Glutamatergic neuron (in vitro differentiated cells): ENCODE data around the gene GLI2. TPM values are rescaled to one million over a fixed set of nuclear protein-coding genes. Genes with fewer than 3 reads are reported as not detected.

Experiments
- DNase-seq: peaks from one replicate; pipeline ENCODE4 v3.0.0; 2022
- H3K27ac Mint-ChIP-seq: one replicate; pipeline ENCODE4 v1.8.0; 2020; ENCODE audit warnings: mild to moderate bottlenecking, mixed read lengths, inconsistent platforms; ENCODE audit not compliant: unreplicated experiment
- H3K27me3 Mint-ChIP-seq: one replicate; pipeline ENCODE4 v1.8.0; 2020; ENCODE audit warnings: mild to moderate bottlenecking, moderate library complexity, mixed read lengths, inconsistent platforms; ENCODE audit not compliant: unreplicated experiment
- H3K36me3 Mint-ChIP-seq: one replicate; pipeline ENCODE4 v1.8.0; 2020; ENCODE audit warnings: mild to moderate bottlenecking, mixed read lengths, inconsistent platforms; ENCODE audit not compliant: unreplicated experiment
- H3K4me1 Mint-ChIP-seq: one replicate; pipeline ENCODE4 v1.8.0; 2020; ENCODE audit warnings: mild to moderate bottlenecking, low read depth, mixed read lengths, inconsistent platforms; ENCODE audit not compliant: unreplicated experiment
- H3K4me3 Mint-ChIP-seq: one replicate; pipeline ENCODE4 v1.8.0; 2020; ENCODE audit warnings: mild to moderate bottlenecking, mixed read lengths, inconsistent platforms; ENCODE audit not compliant: unreplicated experiment
- H3K9me3 Mint-ChIP-seq: one replicate; pipeline ENCODE4 v1.8.0; 2020; ENCODE audit warnings: mild to moderate bottlenecking, moderate library complexity, mixed read lengths, inconsistent platforms; ENCODE audit not compliant: unreplicated experiment
- CTCF ChIP-seq: fragments of 200-600 bp; sonication (generic); IDR thresholded peaks from one replicate; pipeline ENCODE4 v1.5.0; 2021; ENCODE audit not compliant: partially characterized antibody, unreplicated experiment
- total RNA-seq: library from RNA; stranded (reverse); fragmentation: NEBNext Ultra II Directional; extraction: Animal tissue kit (Norgen Biotek cat#: 25700); gene quantifications from one replicate; pipeline ENCODE4 v1.2.1, GENCODE V29; 2021; ENCODE audit not compliant: unreplicated experiment

Gene GLI2
- total RNA-seq, 1 donor from 2014 or later: 3.9 TPM

GRCh38 chr2:120720746-120721375 is 14.8 kb upstream of the GLI2 start:
- H3K27me3 Mint-ChIP-seq: no peaks in the 10 kb centered on the region
- no peak for TF ChIP-seq CTCF
- H3K27ac Mint-ChIP-seq: no peak overlapping the region
- peaks cover 8% of the 10 kb centered on the region for H3K4me1 Mint-ChIP-seq
- peaks cover 5% of the 10 kb centered on the region for H3K36me3 Mint-ChIP-seq
- DNase-seq: no peak
- H3K4me3 Mint-ChIP-seq: no peak overlapping the region
- peaks cover 2% of the 10 kb centered on the region for H3K9me3 Mint-ChIP-seq

GRCh38 chr2:120722246-120722567 is 13.5 kb upstream of the GLI2 start:
- no peak for DNase-seq
- Mint-ChIP-seq H3K27ac (no peak overlapping the region), H3K9me3 (peaks cover 2% of the 10 kb centered on the region), H3K27me3 (no peaks in the 10 kb centered on the region), H3K36me3 (peaks cover 14% of the 10 kb centered on the region), H3K4me1 (peaks cover 8% of the 10 kb centered on the region), H3K4me3 (no peak overlapping the region)
- TF ChIP-seq CTCF: no peak

- Mint-ChIP-seq H3K36me3 (peaks cover 14% of the 10 kb centered on the region), H3K9me3 (peaks cover 2% of the 10 kb centered on the region), H3K27ac (no peak overlapping the region), H3K27me3 (no peaks in the 10 kb centered on the region), H3K4me3 (no peak overlapping the region), H3K4me1 (peaks cover 8% of the 10 kb centered on the region)
- no peak for DNase-seq
- TF ChIP-seq CTCF: no peak
Observed at GRCh38 chr2:120722568-120723421, 12.9 kb upstream of the GLI2 start.

GRCh38 chr2:120726245-120726644 is 9.4 kb upstream of the GLI2 start:
- H3K36me3 Mint-ChIP-seq: peaks cover 14% of the 10 kb centered on the region
- peaks cover 8% of the 10 kb centered on the region for H3K4me1 Mint-ChIP-seq
- H3K4me3 Mint-ChIP-seq: no peak overlapping the region
- no peak overlapping the region for H3K27ac Mint-ChIP-seq
- no peak for TF ChIP-seq CTCF
- DNase-seq: no peak
- peaks cover 2% of the 10 kb centered on the region for H3K9me3 Mint-ChIP-seq
- H3K27me3 Mint-ChIP-seq: peaks cover 3% of the 10 kb centered on the region
